ENCODE data around the gene ARHGDIB.
A peak's percentile ranks its signal among the peaks of the same experiment; 100 is the strongest.

ARHGDIB gene

GRCh38 chr12:14965221-14965620 lies 3.8 kb upstream of the ARHGDIB start:
- no peak overlapping the region for H3K27ac ChIP-seq (ENCODE audit: low read depth, low read length)
- H3K27me3 ChIP-seq (ENCODE audit: insufficient read depth, low read length): no peaks in the 10 kb centered on the region

GRCh38 chr12:14964406-14964805 lies 3.0 kb upstream of the ARHGDIB start:
- Histone ChIP-seq H3K27me3 (ENCODE audit: insufficient read depth, low read length) (no peaks in the 10 kb centered on the region), H3K27ac (ENCODE audit: low read depth, low read length) (no peak overlapping the region), H3K4me1 (ENCODE audit: control insufficient read depth, insufficient read depth, low read length, unreplicated experiment) (peaks cover 12% of the 10 kb centered on the region), H2AFZ (ENCODE audit: low read length, unreplicated experiment) (no peak overlapping the region), H3K36me3 (ENCODE audit: insufficient read depth, low read length) (no peaks in the 10 kb centered on the region), H3K4me3 (ENCODE audit: low read depth, low read length) (no peak overlapping the region), H3K79me2 (ENCODE audit: control insufficient read depth, insufficient read depth, low read length, unreplicated experiment) (no peaks in the 10 kb centered on the region)

More at GRCh38 chr12:14965221-14965620, 3.8 kb upstream of the ARHGDIB start:
- no peak overlapping the region for H2AFZ ChIP-seq (ENCODE audit: low read length, unreplicated experiment)
- no peaks in the 10 kb centered on the region for H3K79me2 ChIP-seq (ENCODE audit: control insufficient read depth, insufficient read depth, low read length, unreplicated experiment)
- H3K4me3 ChIP-seq (ENCODE audit: low read depth, low read length): no peak overlapping the region
- no peaks in the 10 kb centered on the region for H3K36me3 ChIP-seq (ENCODE audit: insufficient read depth, low read length)
- peaks cover 12% of the 10 kb centered on the region for H3K4me1 ChIP-seq (ENCODE audit: control insufficient read depth, insufficient read depth, low read length, unreplicated experiment)

- Histone ChIP-seq H3K27me3 (ENCODE audit: insufficient read depth, low read length) (no peaks in the 10 kb centered on the region), H3K4me1 (ENCODE audit: control insufficient read depth, insufficient read depth, low read length, unreplicated experiment) (peaks cover 12% of the 10 kb centered on the region), H3K79me2 (ENCODE audit: control insufficient read depth, insufficient read depth, low read length, unreplicated experiment) (no peaks in the 10 kb centered on the region), H3K4me3 (ENCODE audit: low read depth, low read length) (no peak overlapping the region), H2AFZ (ENCODE audit: low read length, unreplicated experiment) (no peak overlapping the region), H3K36me3 (ENCODE audit: insufficient read depth, low read length) (no peaks in the 10 kb centered on the region), H3K27ac (ENCODE audit: low read depth, low read length) (no peak overlapping the region)
Observed at GRCh38 chr12:14963520-14963919, 2.1 kb upstream of the ARHGDIB start.

GRCh38 chr12:14962797-14963196 lies 1.4 kb upstream of the ARHGDIB start:
- no peak overlapping the region for H3K4me3 ChIP-seq (ENCODE audit: low read depth, low read length)
- H3K79me2 ChIP-seq (ENCODE audit: control insufficient read depth, insufficient read depth, low read length, unreplicated experiment): no peaks in the 10 kb centered on the region
- no peaks in the 10 kb centered on the region for H3K27me3 ChIP-seq (ENCODE audit: insufficient read depth, low read length)
- peaks cover 12% of the 10 kb centered on the region for H3K4me1 ChIP-seq (ENCODE audit: control insufficient read depth, insufficient read depth, low read length, unreplicated experiment)
- H2AFZ ChIP-seq (ENCODE audit: low read length, unreplicated experiment): no peak overlapping the region
- no peaks in the 10 kb centered on the region for H3K36me3 ChIP-seq (ENCODE audit: insufficient read depth, low read length)
- H3K27ac ChIP-seq (ENCODE audit: low read depth, low read length): no peak overlapping the region

GRCh38 chr12:14962153-14962539 lies 745 bp upstream of the ARHGDIB start:
- Histone ChIP-seq H3K27me3 (ENCODE audit: insufficient read depth, low read length) (no peaks in the 10 kb centered on the region), H3K4me3 (ENCODE audit: low read depth, low read length) (no peak overlapping the region), H3K27ac (ENCODE audit: low read depth, low read length) (no peak overlapping the region), H3K4me1 (ENCODE audit: control insufficient read depth, insufficient read depth, low read length, unreplicated experiment) (peaks cover 12% of the 10 kb centered on the region), H3K79me2 (ENCODE audit: control insufficient read depth, insufficient read depth, low read length, unreplicated experiment) (no peaks in the 10 kb centered on the region), H3K36me3 (ENCODE audit: insufficient read depth, low read length) (no peaks in the 10 kb centered on the region), H2AFZ (ENCODE audit: low read length, unreplicated experiment) (no peak overlapping the region)

- peaks cover 12% of the 10 kb centered on the region for H3K4me1 ChIP-seq (ENCODE audit: control insufficient read depth, insufficient read depth, low read length, unreplicated experiment)
- H3K27me3 ChIP-seq (ENCODE audit: insufficient read depth, low read length): no peaks in the 10 kb centered on the region
- H3K27ac ChIP-seq (ENCODE audit: low read depth, low read length): no peak overlapping the region
- no peaks in the 10 kb centered on the region for H3K36me3 ChIP-seq (ENCODE audit: insufficient read depth, low read length)
- peak overlapping the region; percentile 22 for H2AFZ ChIP-seq (ENCODE audit: low read length, unreplicated experiment)
- peak overlapping the region; percentile 51 for H3K4me3 ChIP-seq (ENCODE audit: low read depth, low read length)
- no peaks in the 10 kb centered on the region for H3K79me2 ChIP-seq (ENCODE audit: control insufficient read depth, insufficient read depth, low read length, unreplicated experiment)
Observed at GRCh38 chr12:14960548-14961465, 594 bp downstream of the ARHGDIB start.

GRCh38 chr12:14959916-14960496 lies 1.4 kb downstream of the ARHGDIB start:
- H3K36me3 ChIP-seq (ENCODE audit: insufficient read depth, low read length): no peaks in the 10 kb centered on the region

GRCh38 chr12:14959463-14959862 lies 1.9 kb downstream of the ARHGDIB start:
- no peak overlapping the region for H3K4me3 ChIP-seq (ENCODE audit: low read depth, low read length)

More at GRCh38 chr12:14959916-14960496, 1.4 kb downstream of the ARHGDIB start:
- H3K27ac ChIP-seq (ENCODE audit: low read depth, low read length): no peak overlapping the region
- H3K27me3 ChIP-seq (ENCODE audit: insufficient read depth, low read length): no peaks in the 10 kb centered on the region
- no peaks in the 10 kb centered on the region for H3K79me2 ChIP-seq (ENCODE audit: control insufficient read depth, insufficient read depth, low read length, unreplicated experiment)
- H2AFZ ChIP-seq (ENCODE audit: low read length, unreplicated experiment): no peak overlapping the region
- H3K4me1 ChIP-seq (ENCODE audit: control insufficient read depth, insufficient read depth, low read length, unreplicated experiment): peaks cover 12% of the 10 kb centered on the region
- H3K4me3 ChIP-seq (ENCODE audit: low read depth, low read length): no peak overlapping the region

GRCh38 chr12:14959126-14959440 lies 2.3 kb downstream of the ARHGDIB start:
- Histone ChIP-seq H3K4me1 (ENCODE audit: control insufficient read depth, insufficient read depth, low read length, unreplicated experiment) (peaks cover 12% of the 10 kb centered on the region), H3K27me3 (ENCODE audit: insufficient read depth, low read length) (no peaks in the 10 kb centered on the region), H3K27ac (ENCODE audit: low read depth, low read length) (no peak overlapping the region), H2AFZ (ENCODE audit: low read length, unreplicated experiment) (no peak overlapping the region), H3K4me3 (ENCODE audit: low read depth, low read length) (no peak overlapping the region), H3K36me3 (ENCODE audit: insufficient read depth, low read length) (no peaks in the 10 kb centered on the region), H3K79me2 (ENCODE audit: control insufficient read depth, insufficient read depth, low read length, unreplicated experiment) (no peaks in the 10 kb centered on the region)

More at GRCh38 chr12:14959463-14959862, 1.9 kb downstream of the ARHGDIB start:
- Histone ChIP-seq H3K27me3 (ENCODE audit: insufficient read depth, low read length) (no peaks in the 10 kb centered on the region), H3K27ac (ENCODE audit: low read depth, low read length) (no peak overlapping the region), H2AFZ (ENCODE audit: low read length, unreplicated experiment) (no peak overlapping the region), H3K36me3 (ENCODE audit: insufficient read depth, low read length) (no peaks in the 10 kb centered on the region), H3K79me2 (ENCODE audit: control insufficient read depth, insufficient read depth, low read length, unreplicated experiment) (no peaks in the 10 kb centered on the region), H3K4me1 (ENCODE audit: control insufficient read depth, insufficient read depth, low read length, unreplicated experiment) (peaks cover 12% of the 10 kb centered on the region)

GRCh38 chr12:14958361-14959125 lies 2.9 kb downstream of the ARHGDIB start:
- Histone ChIP-seq H3K36me3 (ENCODE audit: insufficient read depth, low read length) (no peaks in the 10 kb centered on the region), H3K27ac (ENCODE audit: low read depth, low read length) (no peak overlapping the region), H3K27me3 (ENCODE audit: insufficient read depth, low read length) (no peaks in the 10 kb centered on the region), H2AFZ (ENCODE audit: low read length, unreplicated experiment) (no peak overlapping the region), H3K4me3 (ENCODE audit: low read depth, low read length) (no peak overlapping the region), H3K79me2 (ENCODE audit: control insufficient read depth, insufficient read depth, low read length, unreplicated experiment) (no peaks in the 10 kb centered on the region), H3K4me1 (ENCODE audit: control insufficient read depth, insufficient read depth, low read length, unreplicated experiment) (peaks cover 12% of the 10 kb centered on the region)
